Calu3 (cell line): ENCODE measurements around the gene ZPLD1. TPM values are rescaled to one million over a fixed set of nuclear protein-coding genes. Genes with fewer than 3 reads are reported as not detected.

Source experiments
- BruUV-seq: library from RNA; stranded (reverse); fragments of 400-500 nt; replicated peaks from 2 replicates; lab custom pipeline; 2021; lab: Mats Ljungman, UMichigan
- CTCF ChIA-PET: fragments of 300-600 bp; sonication (Branson Sonifier 250); formaldehyde crosslinking; loops from one replicate; lab custom pipeline; 2022; ENCODE audit warnings: antibody characterized with exemption; lab: Charles Lee
- DNase-seq: peaks from one replicate; pipeline ENCODE4 v3.0.0; 2022
- H3K27ac Mint-ChIP-seq: one replicate; pipeline ENCODE4 v1.8.0; 2022; ENCODE audit warnings: mixed read lengths; ENCODE audit not compliant: unreplicated experiment
- H3K27me3 Mint-ChIP-seq: one replicate; pipeline ENCODE4 v1.8.0; 2022; ENCODE audit warnings: mixed read lengths; ENCODE audit not compliant: unreplicated experiment
- H3K36me3 Mint-ChIP-seq: one replicate; pipeline ENCODE4 v1.8.0; 2022; ENCODE audit warnings: mild to moderate bottlenecking, moderate library complexity, mixed read lengths; ENCODE audit not compliant: insufficient read depth, unreplicated experiment
- H3K4me1 Mint-ChIP-seq: one replicate; pipeline ENCODE4 v1.8.0; 2022; ENCODE audit warnings: mild to moderate bottlenecking, low read depth, mixed read lengths; ENCODE audit not compliant: unreplicated experiment
- H3K4me3 Mint-ChIP-seq: one replicate; pipeline ENCODE4 v1.8.0; 2022; ENCODE audit warnings: mild to moderate bottlenecking, low read depth, moderate library complexity, mixed read lengths; ENCODE audit not compliant: unreplicated experiment
- H3K9me3 Mint-ChIP-seq: one replicate; pipeline ENCODE4 v1.8.0; 2022; ENCODE audit warnings: low read depth, mixed read lengths; ENCODE audit not compliant: unreplicated experiment
- CTCF ChIP-seq: fragments of 200-600 bp; IDR thresholded peaks from one replicate; pipeline ENCODE4 v1.8.0; 2022; ENCODE audit warnings: antibody characterized with exemption; ENCODE audit not compliant: unreplicated experiment
- intact Hi-C: fragments of 100-400 bp; cut with micrococcal nuclease; formaldehyde crosslinking; loops from one replicate; pipeline ENCODE4 v1.10.0; 2022; ENCODE audit not compliant: unreplicated experiment
- total RNA-seq: library from RNA; stranded (reverse); gene quantifications from 2 replicates; pipeline ENCODE4 v1.2.3, GENCODE V29; 2022

Gene ZPLD1
- total RNA-seq, 1 experiment from 2014 or later: 0.64 TPM

GRCh38 chr3:102476198-102476597 is 41.4 kb downstream of the ZPLD1 start:
- H3K4me3 Mint-ChIP-seq: no peak overlapping the region
- intact Hi-C loops: no loop called here
- no TSS peak for BruUV-seq
- H3K36me3 Mint-ChIP-seq: no peaks in the 10 kb centered on the region
- no peaks in the 10 kb centered on the region for H3K27me3 Mint-ChIP-seq
- H3K27ac Mint-ChIP-seq: peak overlapping the region; percentile 34
- CTCF ChIA-PET: interaction anchor here (1.2 kb wide), 1 partner anchor 55 kb away, joined by 3 read pairs; no protein-coding TSS in a partner anchor
- peaks cover 2% of the 10 kb centered on the region for H3K9me3 Mint-ChIP-seq
- DNase-seq: no peak
- H3K4me1 Mint-ChIP-seq: peaks cover 17% of the 10 kb centered on the region
- TF ChIP-seq CTCF: no peak

- Mint-ChIP-seq H3K4me1 (peaks cover 17% of the 10 kb centered on the region), H3K27ac (no peak overlapping the region), H3K27me3 (no peaks in the 10 kb centered on the region), H3K9me3 (no peaks in the 10 kb centered on the region), H3K4me3 (no peak overlapping the region), H3K36me3 (no peaks in the 10 kb centered on the region)
- BruUV-seq: no TSS peak
- no peak for DNase-seq
- intact Hi-C loops: no loop called here
- CTCF ChIA-PET: interaction anchor here (0.9 kb wide), 1 partner anchor 105 kb away, joined by 3 read pairs; no protein-coding TSS in a partner anchor
- TF ChIP-seq CTCF: no peak
These were observed 43.3 kb downstream of the ZPLD1 start for GRCh38 chr3:102478160-102478559.

GRCh38 chr3:102480139-102480538 is 45.3 kb downstream of the ZPLD1 start:
- Mint-ChIP-seq H3K27ac (no peak overlapping the region), H3K9me3 (no peaks in the 10 kb centered on the region), H3K36me3 (no peaks in the 10 kb centered on the region), H3K4me1 (peaks cover 11% of the 10 kb centered on the region), H3K27me3 (no peaks in the 10 kb centered on the region), H3K4me3 (no peak overlapping the region)
- CTCF ChIA-PET: no interaction called here
- DNase-seq: no peak
- TF ChIP-seq CTCF: no peak
- no TSS peak for BruUV-seq
- intact Hi-C loops: no loop called here

- H3K4me1 Mint-ChIP-seq: peaks cover 11% of the 10 kb centered on the region
- no peak overlapping the region for H3K4me3 Mint-ChIP-seq
- intact Hi-C loops: no loop called here
- no peak for TF ChIP-seq CTCF
- no peak for DNase-seq
- H3K27ac Mint-ChIP-seq: no peak overlapping the region
- no peaks in the 10 kb centered on the region for H3K9me3 Mint-ChIP-seq
- no peaks in the 10 kb centered on the region for H3K36me3 Mint-ChIP-seq
- CTCF ChIA-PET: no interaction called here
- BruUV-seq: no TSS peak
- H3K27me3 Mint-ChIP-seq: no peaks in the 10 kb centered on the region
These were observed 46.2 kb downstream of the ZPLD1 start for GRCh38 chr3:102481050-102481449.
